Activated CD8-positive, alpha-beta T cell treated with anti-CD3 and anti-CD28 coated beads for 36 hours (primary cell): ENCODE results near the gene INO80D. TPM values are rescaled to one million over a fixed set of nuclear protein-coding genes. Genes with fewer than 3 reads are reported as not detected.
A peak's percentile ranks its signal among the peaks of the same experiment; 100 is the strongest.

ENCODE experiments used
- ATAC-seq: fragments of 200-7000 bp; cut with Tn5 transposase; one replicate; pipeline ENCODE4 v1.10.0; 2021; ENCODE audit warnings: mild to moderate bottlenecking, moderate library complexity
- CTCF ChIA-PET: fragments of 350-600 bp; sonication (Branson Sonifier 250); formaldehyde crosslinking; loops from one replicate; lab custom pipeline; 2021; ENCODE audit warnings: antibody characterized with exemption; lab: Charles Lee
- POLR2A ChIA-PET: fragments of 350-600 bp; sonication (Branson Sonifier 250); formaldehyde crosslinking; loops from one replicate; lab custom pipeline; 2021; ENCODE audit warnings: antibody characterized with exemption; lab: Charles Lee
- DNase-seq: peaks from one replicate; pipeline ENCODE4 v3.0.0-alpha.2; 2020
- H3K27ac Mint-ChIP-seq: one replicate; pipeline ENCODE4 v1.8.0; 2021; ENCODE audit warnings: mild to moderate bottlenecking, mixed read lengths
- H3K27me3 Mint-ChIP-seq: one replicate; pipeline ENCODE4 v1.8.0; 2021; ENCODE audit warnings: mixed read lengths
- H3K36me3 Mint-ChIP-seq: one replicate; pipeline ENCODE4 v1.8.0; 2021; ENCODE audit warnings: low read depth, mixed read lengths
- H3K4me1 Mint-ChIP-seq: one replicate; pipeline ENCODE4 v1.8.0; 2021; ENCODE audit warnings: low read depth, mixed read lengths
- H3K4me3 Mint-ChIP-seq: one replicate; pipeline ENCODE4 v1.8.0; 2021; ENCODE audit warnings: mild to moderate bottlenecking, moderate library complexity, mixed read lengths
- H3K9me3 Mint-ChIP-seq: one replicate; pipeline ENCODE4 v1.8.0; 2021; ENCODE audit warnings: mixed read lengths
- intact Hi-C: fragments of 100-400 bp; cut with micrococcal nuclease; formaldehyde crosslinking; loops from one replicate; pipeline ENCODE4 v1.10.0; 2022
- total RNA-seq, 2 experiments: library from RNA; stranded (reverse); gene quantifications; one replicate each; pipeline ENCODE4 v1.2.3, GENCODE V29; 2021
- TF ChIP-seq, protein P1 (sequence below): fragments of 200-600 bp; IDR thresholded peaks from one replicate; pipeline ENCODE4 v1.8.0; 2022; ENCODE audit warnings: antibody characterized with exemption, mild to moderate bottlenecking

The INO80D gene
- total RNA-seq, 2 experiments from 2014 or later: 15.9 to 16.7 TPM

DNA sequence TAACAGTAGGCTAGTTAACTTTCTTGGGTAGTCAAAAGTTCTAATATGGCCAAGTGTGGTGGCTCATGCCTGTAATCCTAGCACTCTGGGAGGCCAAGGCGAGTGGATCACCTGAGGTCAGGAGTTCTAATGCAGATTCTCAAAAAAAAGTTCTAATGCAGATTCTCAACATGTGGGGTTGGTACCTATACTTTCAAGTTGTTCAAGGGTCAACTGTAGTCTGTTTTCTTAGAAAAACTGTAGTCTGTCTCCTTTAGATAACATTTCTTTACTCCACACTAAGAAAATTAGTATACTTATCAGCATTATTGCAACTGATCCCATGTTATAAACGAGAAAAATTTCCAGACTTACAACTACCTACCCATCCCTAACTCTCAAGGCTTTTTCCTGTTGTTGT lies 16.6 kb downstream of the INO80D start:
- H3K4me3 Mint-ChIP-seq: no peak overlapping the region
- ATAC-seq (no peak), DNase-seq (no peak)
- peaks cover under 1% of the 10 kb centered on the region for H3K9me3 Mint-ChIP-seq
- H3K27me3 Mint-ChIP-seq: no peaks in the 10 kb centered on the region
- peaks cover 41% of the 10 kb centered on the region for H3K4me1 Mint-ChIP-seq
- no peak overlapping the region for H3K27ac Mint-ChIP-seq
- TF ChIP-seq, protein P1, sequence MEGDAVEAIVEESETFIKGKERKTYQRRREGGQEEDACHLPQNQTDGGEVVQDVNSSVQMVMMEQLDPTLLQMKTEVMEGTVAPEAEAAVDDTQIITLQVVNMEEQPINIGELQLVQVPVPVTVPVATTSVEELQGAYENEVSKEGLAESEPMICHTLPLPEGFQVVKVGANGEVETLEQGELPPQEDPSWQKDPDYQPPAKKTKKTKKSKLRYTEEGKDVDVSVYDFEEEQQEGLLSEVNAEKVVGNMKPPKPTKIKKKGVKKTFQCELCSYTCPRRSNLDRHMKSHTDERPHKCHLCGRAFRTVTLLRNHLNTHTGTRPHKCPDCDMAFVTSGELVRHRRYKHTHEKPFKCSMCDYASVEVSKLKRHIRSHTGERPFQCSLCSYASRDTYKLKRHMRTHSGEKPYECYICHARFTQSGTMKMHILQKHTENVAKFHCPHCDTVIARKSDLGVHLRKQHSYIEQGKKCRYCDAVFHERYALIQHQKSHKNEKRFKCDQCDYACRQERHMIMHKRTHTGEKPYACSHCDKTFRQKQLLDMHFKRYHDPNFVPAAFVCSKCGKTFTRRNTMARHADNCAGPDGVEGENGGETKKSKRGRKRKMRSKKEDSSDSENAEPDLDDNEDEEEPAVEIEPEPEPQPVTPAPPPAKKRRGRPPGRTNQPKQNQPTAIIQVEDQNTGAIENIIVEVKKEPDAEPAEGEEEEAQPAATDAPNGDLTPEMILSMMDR: no peak
- ChIA-PET CTCF (no interaction called here), POLR2A (no interaction called here)
- intact Hi-C loops: no loop called here
- H3K36me3 Mint-ChIP-seq: peaks cover 18% of the 10 kb centered on the region

DNA sequence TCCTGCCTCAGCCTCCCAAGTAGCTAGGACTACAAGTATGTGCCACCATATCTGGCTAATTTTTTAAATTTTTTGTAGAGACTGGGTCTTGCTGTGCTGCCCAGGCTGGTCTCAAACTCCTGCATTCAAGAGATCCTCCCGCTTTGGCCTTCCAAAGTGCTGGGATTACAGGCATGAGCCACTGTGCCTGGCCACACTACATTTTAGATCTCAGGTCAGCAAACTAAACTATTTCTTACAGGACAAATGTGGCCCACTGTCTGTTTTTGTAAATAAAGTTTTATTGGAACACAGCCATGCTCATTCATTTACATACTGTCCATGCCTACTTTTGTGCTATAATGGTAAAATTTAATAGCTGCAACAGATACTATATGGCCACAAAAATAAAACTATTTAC lies 17.8 kb downstream of the INO80D start:
- no peak for ATAC-seq
- peaks cover 23% of the 10 kb centered on the region for H3K36me3 Mint-ChIP-seq
- POLR2A ChIA-PET: no interaction called here
- H3K27ac Mint-ChIP-seq: no peak overlapping the region
- DNase-seq: no peak
- intact Hi-C loops: no loop called here
- H3K4me1 Mint-ChIP-seq: peaks cover 40% of the 10 kb centered on the region
- CTCF ChIA-PET: interaction anchor here (1.3 kb wide), 1 partner anchor 10 kb away, joined by 3 read pairs; no protein-coding TSS in a partner anchor
- no peak overlapping the region for H3K4me3 Mint-ChIP-seq
- H3K27me3 Mint-ChIP-seq: no peaks in the 10 kb centered on the region
- H3K9me3 Mint-ChIP-seq: peaks cover 1% of the 10 kb centered on the region
- TF ChIP-seq, protein P1: no peak

DNA sequence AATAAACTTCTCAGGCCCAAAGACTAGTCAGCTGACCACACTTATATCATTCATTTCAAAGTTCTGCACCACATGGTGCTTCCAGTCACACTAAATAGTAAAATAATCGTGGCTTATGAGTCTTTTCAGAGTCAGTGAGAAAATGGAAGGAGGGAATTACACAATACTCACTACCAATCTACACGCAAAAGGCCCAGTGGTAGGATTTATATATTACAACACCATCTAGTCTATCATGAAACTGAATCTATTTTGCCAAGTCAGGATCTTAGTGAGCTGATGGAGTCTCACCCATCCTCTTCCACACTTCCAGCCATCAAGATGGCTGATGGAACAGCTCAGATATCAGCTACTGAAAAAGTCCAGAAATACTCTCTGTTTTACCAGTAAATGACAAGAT lies 21.9 kb downstream of the INO80D start:
- ATAC-seq (peak; percentile 47), DNase-seq (no peak)
- Mint-ChIP-seq H3K27ac (peak overlapping the region; percentile 14), H3K4me1 (peaks cover 34% of the 10 kb centered on the region), H3K36me3 (peaks cover 30% of the 10 kb centered on the region), H3K27me3 (no peaks in the 10 kb centered on the region), H3K4me3 (no peak overlapping the region), H3K9me3 (peaks cover 1% of the 10 kb centered on the region)
- intact Hi-C loops: no loop called here
- TF ChIP-seq, protein P1: no peak
- ChIA-PET CTCF (no interaction called here), POLR2A (no interaction called here)

DNA sequence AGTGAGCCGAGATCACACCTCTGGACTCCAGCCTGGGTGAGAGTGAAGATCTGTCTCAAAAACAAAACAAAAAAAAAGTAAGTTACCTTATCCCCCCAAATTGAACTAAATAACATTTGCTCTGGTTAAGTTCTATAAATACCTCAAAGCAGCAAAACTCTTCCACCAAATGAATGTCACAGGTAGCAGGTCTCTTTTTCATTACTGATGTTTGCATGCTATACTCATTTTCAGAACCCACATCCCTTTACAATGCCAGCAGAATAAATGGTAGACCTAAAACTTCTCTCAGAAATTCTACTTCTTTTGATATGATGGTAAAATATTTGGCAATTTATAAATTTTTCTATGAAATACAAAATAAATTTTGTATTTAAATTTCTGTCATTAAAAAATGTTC lies 22.3 kb downstream of the INO80D start:
- ChIA-PET CTCF (no interaction called here), POLR2A (no interaction called here)
- TF ChIP-seq, protein P1: no peak
- H3K4me3 Mint-ChIP-seq: no peak overlapping the region
- no peak for ATAC-seq
- H3K4me1 Mint-ChIP-seq: peaks cover 34% of the 10 kb centered on the region
- intact Hi-C loops: no loop called here
- H3K27ac Mint-ChIP-seq: peak overlapping the region; percentile 18
- DNase-seq: no peak
- peaks cover 1% of the 10 kb centered on the region for H3K9me3 Mint-ChIP-seq
- H3K36me3 Mint-ChIP-seq: peaks cover 30% of the 10 kb centered on the region
- no peaks in the 10 kb centered on the region for H3K27me3 Mint-ChIP-seq

DNA sequence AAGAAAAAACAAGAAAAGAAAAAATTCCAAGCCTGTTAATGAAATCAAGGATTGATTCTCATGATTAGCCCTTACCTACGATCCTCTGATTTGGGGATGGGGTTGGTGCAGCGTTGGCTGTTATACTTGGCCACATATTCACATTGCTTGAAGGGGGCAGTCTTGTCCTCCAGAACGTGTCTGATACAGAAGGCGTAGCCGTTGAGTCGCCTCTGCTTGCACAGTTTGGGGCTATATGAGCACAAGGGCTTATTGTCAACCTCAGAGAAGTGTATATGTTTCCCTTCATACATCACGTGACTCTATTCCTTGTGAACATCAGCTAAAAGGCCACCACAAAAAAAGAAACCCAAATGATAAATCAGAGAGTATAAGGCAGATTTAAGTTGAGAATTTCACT lies 23.2 kb downstream of the INO80D start:
- peaks cover 32% of the 10 kb centered on the region for H3K4me1 Mint-ChIP-seq
- H3K27me3 Mint-ChIP-seq: no peaks in the 10 kb centered on the region
- ATAC-seq: no peak
- peak; percentile 10 for DNase-seq
- ChIA-PET POLR2A (no interaction called here), CTCF (no interaction called here)
- H3K4me3 Mint-ChIP-seq: no peak overlapping the region
- peaks cover 32% of the 10 kb centered on the region for H3K36me3 Mint-ChIP-seq
- H3K9me3 Mint-ChIP-seq: peaks cover 1% of the 10 kb centered on the region
- intact Hi-C loops: no loop called here
- H3K27ac Mint-ChIP-seq: peak overlapping the region; percentile 39
- TF ChIP-seq, protein P1: no peak
